ENCODE results near the gene RPGRIP1L. TPM values are rescaled to one million over a fixed set of nuclear protein-coding genes. Genes with fewer than 3 reads are reported as not detected.

RPGRIP1L gene
- total and polyA plus RNA-seq, 3 donors from 2014 or later = 22.0 to 37.4 (median 23.0) TPM

GRCh38 chr16:53636978-53637377 lies 66.7 kb downstream of the RPGRIP1L start:
- Histone ChIP-seq H3K4me1 (no peaks in the 10 kb centered on the region), H3K36me3 (ENCODE audit: low read depth, missing control alignments) (peaks cover 3% of the 10 kb centered on the region), H3K9me3 (no peaks in the 10 kb centered on the region), H3K27me3 (no peaks in the 10 kb centered on the region), H3K27ac (no peak overlapping the region), H3K4me3 (no peak overlapping the region)
- DNase-seq = no peak
- WGBS, 2 donors = 92% methylated on average over 2 of the region's 2 CpGs
- intact Hi-C loops (cut with DNase I; ENCODE audit: low total_unique reads) = no loop called here
- no peak for TF ChIP-seq CTCF (IDR thresholded peaks at IDR 0.05)
- TF ChIP-seq POLR2A (IDR thresholded peaks at IDR 0.05) = no peak

GRCh38 chr16:53632526-53632925 lies 71.1 kb downstream of the RPGRIP1L start:
- Histone ChIP-seq H3K27ac (no peak overlapping the region), H3K36me3 (ENCODE audit: low read depth, missing control alignments) (peaks cover 3% of the 10 kb centered on the region), H3K27me3 (no peaks in the 10 kb centered on the region), H3K4me3 (no peak overlapping the region), H3K9me3 (no peaks in the 10 kb centered on the region), H3K4me1 (no peaks in the 10 kb centered on the region)
- 85 to 90% methylated on average over 2 of the region's 2 CpGs for WGBS, 2 donors
- no peak for TF ChIP-seq POLR2A (IDR thresholded peaks at IDR 0.05)
- TF ChIP-seq CTCF (IDR thresholded peaks at IDR 0.05) = no peak
- intact Hi-C loops (cut with DNase I; ENCODE audit: low total_unique reads) = no loop called here
- DNase-seq = no peak

GRCh38 chr16:53631236-53632025 lies 72.2 kb downstream of the RPGRIP1L start:
- 86 to 94% methylated on average over 8 of the region's 8 CpGs for WGBS, 2 donors
- Histone ChIP-seq H3K4me1 (no peaks in the 10 kb centered on the region), H3K27me3 (no peaks in the 10 kb centered on the region), H3K9me3 (no peaks in the 10 kb centered on the region), H3K36me3 (ENCODE audit: low read depth, missing control alignments) (peaks cover 3% of the 10 kb centered on the region), H3K4me3 (no peak overlapping the region), H3K27ac (no peak overlapping the region)
- no peak for TF ChIP-seq POLR2A (IDR thresholded peaks at IDR 0.05)
- TF ChIP-seq CTCF (IDR thresholded peaks at IDR 0.05) = no peak
- DNase-seq = no peak
- intact Hi-C loops (cut with DNase I; ENCODE audit: low total_unique reads) = no loop called here

GRCh38 chr16:53629607-53630312 lies 73.9 kb downstream of the RPGRIP1L start:
- H3K4me1 ChIP-seq = no peaks in the 10 kb centered on the region
- no peak overlapping the region for H3K4me3 ChIP-seq
- WGBS, 2 donors = 79 to 84% methylated on average over 6 of the region's 6 CpGs
- peaks cover 2% of the 10 kb centered on the region for H3K36me3 ChIP-seq (ENCODE audit: low read depth, missing control alignments)
- H3K27ac ChIP-seq = no peak overlapping the region
- no peaks in the 10 kb centered on the region for H3K27me3 ChIP-seq
- no peak for DNase-seq
- intact Hi-C loops (cut with DNase I; ENCODE audit: low total_unique reads) = no loop called here
- TF ChIP-seq POLR2A (IDR thresholded peaks at IDR 0.05) (no peak), CTCF (IDR thresholded peaks at IDR 0.05) (no peak)
- H3K9me3 ChIP-seq = no peaks in the 10 kb centered on the region
